ENCODE measurements around the gene OR13C2.
"Not testable (repeated sequence)": the region's sequence is repeated elsewhere in the genome, so short reads cannot be mapped to it uniquely, and the experiment has no call there.

The OR13C2 gene

GRCh38 chr9:104605527-104605926 is at the start of gene OR13C2:
Gene OR13C2, minus strand, starts transcription at chr9:104605627. Its CDS starts 0 bp downstream, at chr9:104605627.
- DNase-seq (ENCODE audit: low read depth) = not testable (repeated sequence)

GRCh38 chr9:104635456-104635855 is 30.0 kb upstream of the OR13C2 start:
- DNase-seq (ENCODE audit: low read depth) = no peak

GRCh38 chr9:104633976-104634520 is 28.6 kb upstream of the OR13C2 start:
- no peak for DNase-seq (ENCODE audit: low read depth)

DNA sequence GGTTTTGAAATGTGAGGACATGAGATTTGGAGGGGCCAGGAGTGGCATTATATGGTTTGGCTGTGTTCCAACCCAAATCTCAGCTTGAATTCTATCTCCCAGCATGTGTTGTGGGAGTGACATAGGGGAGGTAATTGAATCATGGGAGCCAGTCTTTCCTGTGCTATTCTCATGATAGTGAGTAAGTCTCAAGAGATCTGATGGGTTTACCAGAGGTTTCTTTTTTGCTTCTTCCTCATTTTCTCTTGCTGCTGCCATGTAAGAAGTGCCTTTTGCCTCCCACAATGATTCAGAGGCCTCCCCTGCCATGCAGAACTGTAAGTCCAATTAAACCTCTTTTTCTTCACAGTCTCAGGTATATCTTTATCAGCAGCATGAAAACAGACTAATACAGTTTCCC is 20.5 kb upstream of the OR13C2 start:
- not testable (repeated sequence) for DNase-seq (ENCODE audit: low read depth)

DNA sequence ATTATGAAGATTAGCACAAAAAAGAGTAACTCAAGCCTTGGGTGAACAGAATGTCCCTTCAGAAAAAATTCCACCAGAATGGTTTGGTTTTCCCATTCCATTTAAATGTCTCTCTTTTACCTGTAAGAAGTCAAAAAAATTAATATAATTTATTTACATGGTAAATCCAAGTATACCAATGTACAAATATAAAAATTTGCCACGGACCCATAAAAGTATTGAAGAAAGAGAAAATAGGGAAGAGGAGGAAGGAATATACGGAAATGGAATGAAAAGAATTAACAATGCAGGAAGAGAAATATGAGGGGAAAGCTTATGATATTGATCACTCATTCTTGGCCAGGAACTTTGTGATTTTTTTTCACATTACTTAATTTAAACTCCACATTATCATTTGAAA is 12.7 kb upstream of the OR13C2 start, which contains the start of gene OR13C9:
TSS of gene OR13C9 (minus strand) at position 101 of the 400 bp plus-strand sequence. CDS start at position 101, 0 bp downstream.
- no peak for DNase-seq (ENCODE audit: low read depth)

DNA sequence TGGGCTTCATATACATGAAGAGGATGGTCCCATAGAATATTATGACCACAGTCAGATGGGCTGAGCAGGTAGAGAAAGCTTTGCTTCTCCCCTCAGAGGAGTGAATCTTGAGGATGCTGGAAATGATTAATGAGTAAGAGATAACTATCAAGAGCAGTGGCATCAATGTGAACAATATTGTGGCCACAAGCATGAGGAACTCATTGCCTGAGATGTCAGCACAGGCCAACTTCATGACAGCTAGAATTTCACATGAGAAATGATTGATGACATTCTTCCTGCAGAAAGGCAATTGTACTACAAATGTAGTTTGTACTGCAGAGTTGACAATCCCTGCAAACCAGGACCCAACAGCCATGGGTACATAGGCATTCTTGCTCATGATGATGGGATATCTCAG is 12.0 kb upstream of the OR13C2 start:
- no peak for DNase-seq (ENCODE audit: low read depth)

GRCh38 chr9:104611213-104611612 is 5.8 kb upstream of the OR13C2 start:
- DNase-seq (ENCODE audit: low read depth) = no peak

DNA sequence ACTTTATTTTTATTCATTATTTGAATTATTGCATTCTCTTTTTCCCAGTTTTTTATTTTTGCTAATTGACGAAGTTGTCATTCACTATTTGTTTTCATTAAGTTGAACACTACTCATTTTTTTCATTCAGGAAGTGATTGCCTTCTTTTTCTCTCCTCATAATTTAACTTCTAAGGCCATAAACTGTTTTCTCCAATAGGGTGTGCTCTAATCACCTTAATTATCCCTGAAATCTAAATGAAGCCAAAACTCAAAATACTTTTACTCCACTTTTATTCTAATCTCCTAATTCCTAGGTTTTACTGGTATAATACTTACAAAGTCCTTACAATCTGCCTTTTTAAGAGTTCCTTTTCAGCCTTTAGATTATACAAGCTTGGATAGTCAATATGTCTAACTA is 2.9 kb upstream of the OR13C2 start:
- no peak for DNase-seq (ENCODE audit: low read depth)

- no peak for DNase-seq (ENCODE audit: low read depth)
These were observed 725 bp upstream of the OR13C2 start for GRCh38 chr9:104606152-104606551.

DNA sequence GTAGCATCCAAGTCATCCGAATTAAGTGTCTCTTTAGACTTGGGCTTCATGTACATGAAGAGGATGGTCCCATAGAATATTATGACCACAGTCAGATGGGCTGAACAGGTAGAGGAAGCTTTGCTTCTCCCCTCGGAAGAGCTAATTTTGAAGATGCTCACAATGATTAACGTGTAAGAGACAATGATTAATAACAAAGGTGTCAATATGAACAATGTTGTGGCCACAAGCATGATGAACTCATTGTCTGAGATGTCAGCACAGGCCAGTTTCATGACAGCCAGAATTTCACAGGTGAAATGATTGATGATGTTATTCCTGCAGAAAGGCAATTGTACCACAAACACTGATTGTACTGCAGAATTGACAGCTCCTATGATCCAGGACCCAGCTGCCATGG is 626 bp downstream of the OR13C2 start:
- no peak for DNase-seq (ENCODE audit: low read depth)

DNA sequence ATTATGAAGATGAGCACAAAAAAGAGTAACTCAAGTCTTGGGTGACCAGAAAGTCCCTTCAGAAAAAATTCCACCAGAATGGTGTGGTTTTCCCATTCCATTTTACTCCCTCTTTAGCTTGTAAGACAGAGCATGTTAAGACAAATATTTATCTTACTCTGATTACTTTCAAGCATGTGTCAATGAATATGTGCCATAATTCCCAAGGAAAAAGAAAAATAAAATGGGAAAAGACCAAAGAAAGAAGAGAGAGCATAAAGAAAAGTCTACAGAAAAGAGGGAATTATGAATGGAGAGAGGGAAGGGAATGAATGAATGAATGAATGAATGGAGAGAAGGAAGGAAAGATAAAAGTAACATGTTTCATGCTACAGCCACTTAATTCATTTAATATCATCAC is 6.1 kb downstream of the OR13C2 start, which contains the start of gene OR13C5:
TSS of gene OR13C5 (minus strand) at position 101 of the 400 bp plus-strand sequence. CDS start at position 101, 0 bp downstream.
- DNase-seq (ENCODE audit: low read depth) = not testable (repeated sequence)

GRCh38 chr9:104598749-104599148 is 6.7 kb downstream of the OR13C2 start:
- not testable (repeated sequence) for DNase-seq (ENCODE audit: low read depth)

DNA sequence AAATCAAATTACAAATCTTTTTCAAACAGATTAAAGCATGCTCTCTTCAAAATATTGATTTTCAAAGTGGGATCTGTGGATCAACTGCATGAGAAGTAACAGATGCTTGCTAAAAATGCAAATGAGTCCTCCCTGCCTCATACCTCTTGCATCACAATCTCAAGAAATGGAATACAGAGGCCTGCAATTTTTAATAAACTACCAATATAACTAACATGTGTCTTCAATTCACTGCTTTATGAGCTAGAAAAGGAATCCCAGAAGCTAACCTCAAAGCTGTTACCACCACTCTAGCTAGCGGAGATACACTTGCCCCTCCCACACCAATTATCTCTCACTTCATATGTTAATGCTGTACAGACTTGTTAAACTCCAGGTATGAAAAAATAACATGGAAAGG is 15.8 kb downstream of the OR13C2 start:
- DNase-seq (ENCODE audit: low read depth) = no peak

- DNase-seq (ENCODE audit: low read depth) = no peak
These were observed 18.8 kb downstream of the OR13C2 start for GRCh38 chr9:104586496-104587180.

DNA sequence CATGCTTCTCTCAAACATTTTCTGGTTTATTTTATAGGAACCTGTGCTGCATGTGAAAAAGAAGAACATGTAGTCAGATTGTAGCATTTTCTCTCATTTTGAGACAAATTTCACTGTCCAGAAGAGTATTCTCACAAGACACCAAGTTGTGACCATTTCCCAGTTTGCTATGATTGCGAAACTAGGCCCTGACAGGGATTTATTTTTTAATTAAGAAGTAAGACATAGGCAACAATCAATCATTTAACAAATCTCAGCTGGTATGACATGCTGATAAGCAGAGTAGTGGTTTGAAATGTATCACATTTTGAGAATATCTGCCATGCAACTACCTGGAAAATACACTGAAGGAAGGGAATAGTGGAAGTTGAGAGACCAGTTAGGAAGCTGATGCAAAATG is 24.9 kb downstream of the OR13C2 start:
- DNase-seq (ENCODE audit: low read depth) = no peak

GRCh38 chr9:104577263-104577662 is 28.2 kb downstream of the OR13C2 start:
- no peak for DNase-seq (ENCODE audit: low read depth)

DNA sequence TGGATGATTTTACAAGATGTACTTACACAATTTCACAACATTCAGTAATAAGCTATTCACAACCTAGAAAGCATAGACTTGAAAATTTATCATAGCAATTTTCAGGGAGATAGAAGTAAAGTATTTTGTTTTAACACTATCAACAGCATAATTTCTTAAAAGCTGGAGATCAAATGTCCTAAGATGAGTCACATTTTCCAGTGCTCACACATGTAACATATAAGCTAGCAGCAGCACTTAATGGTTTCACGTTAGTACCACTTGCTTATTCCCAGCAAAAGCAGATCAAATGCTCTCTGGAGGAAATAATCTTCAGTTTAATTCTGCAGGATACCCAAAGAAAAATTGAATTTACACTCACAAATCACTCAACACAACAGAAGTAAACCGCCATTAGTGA is 30.0 kb downstream of the OR13C2 start:
- no peak for DNase-seq (ENCODE audit: low read depth)

DNA sequence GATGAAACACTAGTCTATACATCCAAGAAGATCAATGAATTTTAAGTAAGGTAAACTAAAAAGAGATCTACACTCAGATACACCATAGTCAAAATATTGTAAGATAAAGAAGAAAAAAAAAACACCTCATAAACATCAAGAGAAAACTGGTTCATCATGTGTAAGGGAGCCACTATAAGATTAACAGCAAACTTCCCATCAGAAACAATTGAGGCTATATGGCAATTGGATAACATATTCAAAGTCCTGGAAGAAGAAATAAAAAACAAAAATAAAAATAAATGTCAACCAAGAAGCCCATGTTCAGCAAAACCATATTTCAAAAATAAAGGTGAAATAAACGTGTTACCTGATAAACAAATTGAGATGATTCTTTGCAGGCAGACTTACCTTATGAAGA is 32.8 kb downstream of the OR13C2 start:
- DNase-seq (ENCODE audit: low read depth) = no peak

GRCh38 chr9:104568868-104569267 is 36.6 kb downstream of the OR13C2 start, which contains the start of gene OR13C8:
Gene OR13C8, plus strand, starts transcription at chr9:104569168. Its CDS starts 0 bp downstream, at chr9:104569168.
- no peak for DNase-seq (ENCODE audit: low read depth)

- DNase-seq (ENCODE audit: low read depth) = no peak
These were observed 41.1 kb downstream of the OR13C2 start for GRCh38 chr9:104564358-104564757.

DNA sequence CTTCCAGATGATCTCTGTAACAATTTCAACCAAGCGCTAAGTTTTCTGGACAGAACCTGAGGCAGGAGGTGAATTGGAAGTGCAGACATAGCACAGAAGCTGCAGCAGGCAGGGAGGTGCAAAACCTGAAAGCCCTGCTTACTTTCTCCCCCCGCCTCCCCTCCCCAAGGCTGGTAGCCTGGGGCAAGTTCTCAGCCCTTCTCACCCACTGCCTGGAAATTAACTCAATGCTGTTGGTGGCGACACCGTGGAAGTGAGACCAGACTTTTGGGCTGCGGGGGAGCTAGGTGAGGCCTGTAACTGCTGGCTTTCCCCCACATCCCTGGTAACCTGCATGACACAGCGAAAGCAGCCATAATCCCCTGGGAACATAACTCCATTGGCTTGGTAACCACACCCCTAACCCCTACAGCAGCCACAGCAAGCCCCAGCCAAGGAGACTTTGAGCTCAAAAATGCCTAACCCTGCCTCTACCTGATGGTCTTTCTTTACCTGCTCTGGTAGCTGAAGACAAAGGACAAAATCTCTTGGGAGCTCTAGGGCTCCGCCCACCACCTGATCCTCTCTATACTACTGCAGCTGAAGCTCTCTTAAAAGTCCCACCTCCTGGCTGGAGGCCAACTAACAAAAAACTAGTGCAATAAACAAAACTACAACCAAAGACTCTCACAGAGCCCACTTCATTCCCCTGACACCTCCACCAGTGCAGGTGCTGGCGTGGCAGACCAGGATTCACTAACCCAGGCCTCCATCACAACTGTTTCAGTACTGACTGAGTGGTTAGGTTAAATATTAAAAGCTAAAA is 48.4 kb downstream of the OR13C2 start:
- no peak for DNase-seq (ENCODE audit: low read depth)

DNA sequence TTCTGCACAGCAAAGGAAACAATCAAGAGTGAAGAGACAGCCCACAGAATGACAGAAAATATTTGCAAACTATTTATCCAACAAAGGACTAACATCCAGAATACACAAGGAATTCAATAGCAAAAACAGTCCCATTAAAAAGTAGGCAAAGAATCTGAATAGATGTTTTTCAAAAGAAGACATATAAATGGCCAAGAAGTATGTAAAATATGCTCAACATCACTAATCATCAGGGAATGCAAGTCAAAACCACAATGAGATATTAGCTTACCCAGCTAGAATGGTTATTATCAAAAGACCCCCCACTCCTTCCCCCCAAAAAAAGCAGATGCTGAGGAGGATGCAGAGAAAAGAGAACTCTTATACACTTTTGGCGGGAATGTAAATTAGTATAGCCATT is 49.9 kb downstream of the OR13C2 start:
- DNase-seq (ENCODE audit: low read depth) = no peak

All from non-pigmented ciliary epithelial cell (primary cell).